Activated T-cell treated with anti-CD3 and anti-CD28 coated beads, Interleukin-2, amount 50 U/mL, for 48 hours (primary cell): ENCODE measurements around the gene OCEL1.
A peak's percentile ranks its signal among the peaks of the same experiment; 100 is the strongest.
"Not testable (repeated sequence)": the region's sequence is repeated elsewhere in the genome, so short reads cannot be mapped to it uniquely, and the experiment has no call there.

ENCODE experiments used
- DNase-seq, 2 experiments: peaks; one replicate each; pipeline ENCODE4 v3.0.0-alpha.2; 2020

OCEL1 gene

DNA sequence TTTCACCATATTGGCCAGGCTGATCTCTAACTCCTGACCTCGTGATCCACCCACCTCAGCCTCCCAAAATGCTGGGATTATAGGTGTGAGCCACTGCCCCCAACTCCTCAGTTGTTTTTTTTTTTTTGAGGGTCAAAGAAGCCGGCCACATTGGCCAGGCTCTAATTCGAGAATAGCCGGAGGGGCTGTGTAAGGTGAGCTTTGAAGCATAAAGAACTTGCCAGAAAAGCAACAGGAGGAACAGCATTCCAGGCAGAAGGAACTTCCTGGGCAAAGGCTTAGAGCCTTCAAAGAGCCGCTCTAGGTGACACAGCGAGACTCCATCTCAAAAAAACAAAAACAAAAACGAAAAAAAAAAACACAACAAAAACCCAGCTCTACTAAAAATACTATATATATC is 40.0 kb downstream of the OCEL1 start:
- DNase-seq, result no peak

DNA sequence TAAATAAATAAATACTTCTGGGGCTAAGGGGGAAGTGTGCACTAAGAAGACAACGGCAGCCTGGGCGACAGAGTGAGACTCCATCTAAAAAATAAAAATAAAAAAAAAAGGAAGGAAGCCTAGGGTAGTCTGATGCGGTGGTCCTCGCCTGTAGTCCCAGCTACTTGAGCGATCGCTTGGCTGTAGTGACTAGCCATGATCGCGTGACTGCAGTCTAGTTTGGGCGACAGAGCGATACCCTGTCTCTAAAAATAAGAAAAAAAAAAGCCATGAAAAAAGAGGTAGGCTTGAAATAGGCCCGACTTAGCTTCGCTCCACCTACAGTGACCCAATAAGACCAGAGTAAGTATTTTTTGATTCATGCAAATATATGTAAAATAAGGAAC is 40.6 kb downstream of the OCEL1 start:
- DNase-seq, result no peak

DNA sequence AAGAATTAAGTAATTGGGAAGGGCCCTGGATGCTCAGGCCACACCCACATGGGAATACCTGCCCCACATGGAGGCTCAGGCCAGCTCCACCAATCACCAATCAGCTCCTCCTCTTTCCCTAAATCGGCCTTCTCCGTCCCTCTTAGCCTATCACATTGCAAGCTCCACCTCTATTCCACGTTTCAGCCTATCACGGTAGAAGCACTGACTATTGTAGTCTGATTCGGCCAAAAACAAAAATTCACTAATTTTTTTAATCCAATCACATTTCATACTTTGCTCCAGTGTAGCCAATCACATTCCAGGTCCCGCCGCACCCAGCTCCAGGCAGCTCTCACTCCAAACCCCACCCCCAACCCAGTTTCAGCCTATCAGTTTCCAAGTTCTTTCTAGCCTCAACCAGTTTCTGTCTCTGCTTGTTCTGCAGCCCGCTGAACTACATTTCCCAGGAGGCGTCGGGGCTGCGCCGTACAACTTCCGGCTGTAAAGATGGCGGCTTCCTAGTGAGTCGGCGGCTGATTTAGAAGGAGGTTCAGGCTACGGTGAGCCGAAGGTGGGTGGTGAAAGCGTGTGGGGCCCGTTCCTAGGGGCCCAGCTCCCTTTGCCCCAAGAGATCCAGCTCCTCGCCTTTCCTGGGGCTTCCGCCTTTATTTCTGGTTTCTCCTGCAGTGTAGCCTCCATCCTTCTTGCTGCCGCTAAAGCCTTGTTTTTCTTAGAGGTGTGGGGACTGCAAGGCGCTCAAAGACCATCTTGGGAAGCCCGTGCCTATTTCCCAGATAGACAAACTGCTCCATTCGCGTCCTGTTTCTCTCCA is 41.2 kb downstream of the OCEL1 start, which contains the start of gene BABAM1:
Gene BABAM1, plus strand, starts transcription at position 469 of the 814 bp plus-strand sequence. CDS start 1,364 bp downstream, outside the sequence.
- DNase-seq, result peak; percentile 92 to 94

DNA sequence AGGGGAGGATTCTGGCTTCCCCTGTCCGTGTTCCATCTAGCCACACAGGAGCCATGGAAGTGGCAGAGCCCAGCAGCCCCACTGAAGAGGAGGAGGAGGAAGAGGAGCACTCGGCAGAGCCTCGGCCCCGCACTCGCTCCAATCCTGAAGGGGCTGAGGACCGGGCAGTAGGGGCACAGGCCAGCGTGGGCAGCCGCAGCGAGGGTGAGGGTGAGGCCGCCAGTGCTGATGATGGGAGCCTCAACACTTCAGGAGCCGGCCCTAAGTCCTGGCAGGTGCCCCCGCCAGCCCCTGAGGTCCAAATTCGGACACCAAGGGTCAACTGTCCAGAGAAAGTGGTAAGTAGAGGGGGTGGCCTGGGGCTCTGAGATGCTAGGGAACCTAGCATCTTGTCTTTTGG is 42.7 kb downstream of the OCEL1 start:
- no peak for DNase-seq

DNA sequence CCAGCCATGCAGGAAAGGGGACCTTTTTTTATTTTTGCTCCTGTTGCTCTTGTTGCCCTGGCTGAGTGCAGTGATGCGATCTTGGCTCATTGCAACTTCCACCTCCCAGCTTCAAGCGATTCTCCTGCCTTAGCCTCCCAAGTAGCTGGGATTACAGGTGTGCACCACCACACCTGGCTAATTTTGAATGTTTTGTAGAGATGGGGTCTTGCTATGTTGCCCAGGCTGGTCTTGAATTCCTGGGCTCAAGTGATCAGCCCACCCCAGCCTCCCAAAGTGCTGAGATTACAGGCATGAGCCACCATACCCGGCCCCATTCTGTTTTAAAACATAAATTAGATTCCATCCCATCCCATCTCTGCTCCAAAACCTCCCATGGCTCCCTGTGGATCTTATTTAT is 48.9 kb downstream of the OCEL1 start:
- DNase-seq, result not testable (repeated sequence)

DNA sequence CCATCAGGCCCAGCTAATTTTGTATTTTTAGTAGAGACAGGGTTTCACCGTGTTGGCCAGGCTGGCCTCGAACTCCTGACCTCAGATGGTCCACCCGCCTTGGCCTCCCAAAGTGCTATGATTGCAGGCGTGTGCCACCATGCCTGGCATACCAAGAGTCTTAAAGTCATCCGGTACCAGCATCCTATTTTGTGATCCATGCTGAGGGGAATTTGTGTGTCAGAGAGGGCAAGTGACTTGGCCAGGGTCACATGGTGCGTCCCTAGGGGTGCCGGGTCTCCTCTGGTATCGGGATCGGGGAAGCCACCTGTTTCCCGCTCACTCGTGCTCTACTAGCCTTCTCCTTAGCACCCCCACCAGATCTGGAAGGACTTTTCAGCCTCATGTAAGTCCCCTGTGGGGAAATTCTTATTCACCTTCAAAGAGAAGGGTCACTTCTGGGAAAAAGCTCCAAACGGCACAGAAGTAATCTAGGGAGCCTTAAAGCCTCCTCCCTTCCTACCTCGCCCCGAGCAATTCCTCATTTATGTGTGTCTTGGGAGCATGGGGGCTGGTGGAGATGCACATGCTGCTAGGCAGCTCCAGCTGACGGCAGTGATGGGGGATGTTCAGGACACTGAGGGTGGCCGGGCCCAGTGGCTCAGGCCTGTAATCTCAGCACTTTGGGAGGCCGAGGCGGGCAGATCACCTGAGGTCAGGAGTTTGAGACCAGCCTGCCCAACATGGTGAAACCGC is 49.6 kb downstream of the OCEL1 start:
- no peak for DNase-seq
